PC-9 (cell line): ENCODE measurements around the gene COL4A1. TPM values are rescaled to one million over a fixed set of nuclear protein-coding genes. Genes with fewer than 3 reads are reported as not detected.

Experiments
- BruUV-seq: library from RNA; stranded (reverse); fragments of 400-500 nt; replicated peaks from 2 replicates; lab custom pipeline; 2021; lab: Mats Ljungman, UMichigan
- CTCF ChIA-PET: fragments of 300-600 bp; sonication (Branson Sonifier 250); formaldehyde crosslinking; loops from one replicate; lab custom pipeline; 2022; ENCODE audit warnings: antibody characterized with exemption; lab: Charles Lee
- POLR2A ChIA-PET: fragments of 300-600 bp; sonication (Branson Sonifier 250); formaldehyde crosslinking; loops from one replicate; lab custom pipeline; 2022; ENCODE audit warnings: antibody characterized with exemption; ENCODE audit not compliant: unreplicated experiment; lab: Charles Lee
- DNase-seq, 2 experiments: peaks; one replicate each; pipeline versions ENCODE4 v3.0.0 to v3.0.0-alpha.2; 2015 to 2022; ENCODE audit warnings: mixed read lengths in 1 of 2
- H2AFZ ChIP-seq: fragments of 200-600 bp; sonication (generic); 2 replicates; pipeline ENCODE4 v1.8.1; 2017; ENCODE audit warnings: antibody characterized with exemption
- H3F3A ChIP-seq: fragments of 200-600 bp; sonication (generic); 2 replicates; pipeline ENCODE4 v1.8.1; 2017; ENCODE audit warnings: antibody characterized with exemption, mild to moderate bottlenecking, low read depth; ENCODE audit not compliant: insufficient read depth
- H3K27ac ChIP-seq: fragments of 200-600 bp; sonication (generic); 2 replicates; pipeline ENCODE4 v1.6.1; 2016; ENCODE audit warnings: mixed run types
- H3K27me3 ChIP-seq: fragments of 200-600 bp; sonication (generic); 2 replicates; pipeline ENCODE4 v1.6.1; 2016; ENCODE audit warnings: low read depth, mixed run types; ENCODE audit not compliant: insufficient read depth
- H3K36me3 ChIP-seq: fragments of 200-600 bp; sonication (generic); 2 replicates; pipeline ENCODE4 v1.6.1; 2016; ENCODE audit warnings: low read depth, mixed run types
- H3K4me1 ChIP-seq: fragments of 200-600 bp; sonication (generic); replicated peaks from 2 replicates; pipeline ENCODE4 v1.6.1; 2016; ENCODE audit warnings: mixed run types; ENCODE audit not compliant: insufficient read depth
- H3K4me2 ChIP-seq: fragments of 200-600 bp; sonication (generic); 2 replicates; pipeline ENCODE4 v1.6.1; 2017; ENCODE audit warnings: mixed run types
- H3K4me3 ChIP-seq: fragments of 200-600 bp; sonication (generic); 2 replicates; pipeline ENCODE4 v1.6.1; 2016; ENCODE audit warnings: mixed run types
- H3K79me2 ChIP-seq: fragments of 200-600 bp; sonication (generic); 2 replicates; pipeline ENCODE4 v1.6.1; 2017; ENCODE audit warnings: low read depth, mixed run types
- H3K9me2 ChIP-seq: fragments of 200-600 bp; sonication (generic); 2 replicates; pipeline ENCODE4 v1.8.1; 2017; ENCODE audit warnings: mild to moderate bottlenecking; ENCODE audit not compliant: insufficient read depth
- H3K9me3 ChIP-seq: fragments of 200-600 bp; sonication (generic); 2 replicates; pipeline ENCODE4 v1.8.1; 2016; ENCODE audit warnings: low read depth; ENCODE audit not compliant: insufficient read depth
- H4K20me1 ChIP-seq: fragments of 200-600 bp; sonication (generic); 2 replicates; pipeline ENCODE4 v1.8.1; 2017; ENCODE audit not compliant: insufficient read depth
- EZH2 ChIP-seq: fragments of 200-600 bp; sonication (generic); IDR thresholded peaks from 2 replicates; pipeline ENCODE4 v1.8.0; 2017; ENCODE audit warnings: antibody characterized with exemption, low read depth
- intact Hi-C: fragments of 100-400 bp; cut with micrococcal nuclease; formaldehyde crosslinking; loops from one replicate; pipeline ENCODE4 v1.10.0; 2022; ENCODE audit not compliant: unreplicated experiment
- total RNA-seq: library from RNA; stranded (reverse); gene quantifications from 2 replicates; pipeline ENCODE4 v1.2.3, GENCODE V29; 2021
- TF ChIP-seq, protein P1 (sequence below): fragments of 200-600 bp; sonication (generic); conservative IDR thresholded peaks from 2 replicates; pipeline ENCODE4 v1.6.1; 2017; ENCODE audit warnings: mixed run types, antibody characterized with exemption, mild to moderate bottlenecking, moderate library complexity

COL4A1 gene
- total RNA-seq, 1 experiment from 2014 or later, result 24.5 TPM

DNA sequence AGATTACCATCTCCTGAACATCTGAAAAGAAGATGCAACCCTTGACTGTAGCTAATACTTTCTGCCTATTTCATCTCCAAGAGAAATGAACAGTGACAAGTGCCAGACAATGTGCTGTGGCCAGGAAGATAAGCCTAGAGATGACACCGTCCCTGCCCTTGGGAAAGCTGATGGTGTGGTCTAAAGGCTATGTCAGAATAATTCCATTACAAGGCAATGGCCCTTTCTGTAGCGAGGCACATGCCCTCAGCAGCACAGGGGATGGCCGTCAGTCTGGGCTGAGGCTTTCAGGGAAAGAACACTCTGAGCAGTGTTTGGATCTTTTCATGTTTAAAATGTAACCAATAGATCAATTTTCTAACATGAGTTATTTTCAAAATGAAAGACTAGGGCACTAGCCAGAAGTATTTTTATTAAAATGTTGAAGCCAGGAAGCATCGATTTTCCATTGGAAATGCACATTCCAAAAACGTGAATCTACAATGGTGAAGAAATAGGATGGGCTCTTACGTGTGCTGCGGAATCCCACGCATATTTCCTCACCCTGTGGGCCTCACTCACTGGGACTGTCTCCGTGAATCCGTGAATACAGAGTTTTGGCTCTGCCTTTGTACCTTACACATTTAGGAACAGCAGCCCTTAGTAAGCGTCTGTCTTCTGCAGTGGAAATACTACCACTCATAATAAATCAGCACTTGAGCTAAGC lies 22.0 kb downstream of the COL4A1 start:
- ChIA-PET POLR2A (no interaction called here), CTCF (no interaction called here)
- no peak overlapping the region for H3K4me3 ChIP-seq
- H3K4me1 ChIP-seq, result peaks cover 24% of the 10 kb centered on the region
- H3F3A ChIP-seq, result peaks cover 18% of the 10 kb centered on the region
- no TSS peak for BruUV-seq
- H3K9me2 ChIP-seq, result no peaks in the 10 kb centered on the region
- no peak for TF ChIP-seq EZH2
- TF ChIP-seq, protein P1, sequence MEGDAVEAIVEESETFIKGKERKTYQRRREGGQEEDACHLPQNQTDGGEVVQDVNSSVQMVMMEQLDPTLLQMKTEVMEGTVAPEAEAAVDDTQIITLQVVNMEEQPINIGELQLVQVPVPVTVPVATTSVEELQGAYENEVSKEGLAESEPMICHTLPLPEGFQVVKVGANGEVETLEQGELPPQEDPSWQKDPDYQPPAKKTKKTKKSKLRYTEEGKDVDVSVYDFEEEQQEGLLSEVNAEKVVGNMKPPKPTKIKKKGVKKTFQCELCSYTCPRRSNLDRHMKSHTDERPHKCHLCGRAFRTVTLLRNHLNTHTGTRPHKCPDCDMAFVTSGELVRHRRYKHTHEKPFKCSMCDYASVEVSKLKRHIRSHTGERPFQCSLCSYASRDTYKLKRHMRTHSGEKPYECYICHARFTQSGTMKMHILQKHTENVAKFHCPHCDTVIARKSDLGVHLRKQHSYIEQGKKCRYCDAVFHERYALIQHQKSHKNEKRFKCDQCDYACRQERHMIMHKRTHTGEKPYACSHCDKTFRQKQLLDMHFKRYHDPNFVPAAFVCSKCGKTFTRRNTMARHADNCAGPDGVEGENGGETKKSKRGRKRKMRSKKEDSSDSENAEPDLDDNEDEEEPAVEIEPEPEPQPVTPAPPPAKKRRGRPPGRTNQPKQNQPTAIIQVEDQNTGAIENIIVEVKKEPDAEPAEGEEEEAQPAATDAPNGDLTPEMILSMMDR, result no peak
- H4K20me1 ChIP-seq, result no peaks in the 10 kb centered on the region
- no peaks in the 10 kb centered on the region for H3K79me2 ChIP-seq
- no peaks in the 10 kb centered on the region for H3K27me3 ChIP-seq
- H3K36me3 ChIP-seq, result no peaks in the 10 kb centered on the region
- H2AFZ ChIP-seq, result no peak overlapping the region
- no peak for DNase-seq
- no peak overlapping the region for H3K27ac ChIP-seq
- H3K9me3 ChIP-seq, result no peaks in the 10 kb centered on the region
- intact Hi-C loops, result no loop called here
- no peak overlapping the region for H3K4me2 ChIP-seq

DNA sequence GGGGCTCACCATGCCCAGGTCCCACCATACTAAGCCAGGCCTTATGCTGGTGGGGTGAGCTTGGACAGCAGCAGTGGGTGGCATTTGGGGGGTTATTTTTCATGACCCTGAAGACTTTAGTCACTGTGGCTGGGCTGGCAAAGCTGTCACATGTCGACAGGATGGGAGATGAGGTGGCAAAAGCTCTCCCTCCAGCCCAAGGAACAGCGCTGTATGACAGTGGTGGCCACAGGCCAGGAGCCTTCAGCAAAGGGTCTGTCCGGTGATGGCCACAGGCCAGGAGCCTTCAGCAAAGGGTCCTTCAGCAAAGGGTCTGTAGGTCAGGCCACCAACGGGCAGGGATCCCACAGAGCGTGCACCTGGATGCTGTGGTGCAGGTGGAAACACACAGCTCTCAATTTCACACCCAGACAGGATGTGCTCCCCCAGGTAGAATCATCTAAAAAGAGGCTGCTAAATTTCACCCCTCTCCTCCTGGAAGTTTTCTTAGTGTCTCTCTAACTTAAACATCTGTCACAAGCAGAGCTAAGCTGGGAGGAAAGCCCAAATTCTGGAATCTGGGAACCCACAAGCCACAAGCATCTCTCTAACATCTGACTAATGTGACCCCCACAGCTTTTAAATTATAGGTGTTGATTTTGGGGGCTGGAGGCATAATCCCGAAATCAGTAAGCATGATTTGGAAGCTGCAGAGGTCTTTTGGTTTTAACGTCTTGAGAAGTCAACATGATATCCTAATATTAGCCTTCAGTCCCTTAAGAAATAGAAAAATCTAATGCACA lies 23.0 kb downstream of the COL4A1 start:
- H3K27ac ChIP-seq, result no peak overlapping the region
- H3K27me3 ChIP-seq, result no peaks in the 10 kb centered on the region
- DNase-seq, result no peak
- TF ChIP-seq, protein P1, result no peak
- TF ChIP-seq EZH2, result no peak
- H3K4me3 ChIP-seq, result no peak overlapping the region
- no peak overlapping the region for H2AFZ ChIP-seq
- no peaks in the 10 kb centered on the region for H4K20me1 ChIP-seq
- BruUV-seq, result no TSS peak
- no peaks in the 10 kb centered on the region for H3K9me2 ChIP-seq
- CTCF ChIA-PET, result no interaction called here
- H3K9me3 ChIP-seq, result no peaks in the 10 kb centered on the region
- H3F3A ChIP-seq, result peaks cover 18% of the 10 kb centered on the region
- intact Hi-C loops, result no loop called here
- no peak overlapping the region for H3K4me2 ChIP-seq
- no peaks in the 10 kb centered on the region for H3K79me2 ChIP-seq
- H3K36me3 ChIP-seq, result no peaks in the 10 kb centered on the region
- POLR2A ChIA-PET, result no interaction called here
- H3K4me1 ChIP-seq, result peaks cover 24% of the 10 kb centered on the region

DNA sequence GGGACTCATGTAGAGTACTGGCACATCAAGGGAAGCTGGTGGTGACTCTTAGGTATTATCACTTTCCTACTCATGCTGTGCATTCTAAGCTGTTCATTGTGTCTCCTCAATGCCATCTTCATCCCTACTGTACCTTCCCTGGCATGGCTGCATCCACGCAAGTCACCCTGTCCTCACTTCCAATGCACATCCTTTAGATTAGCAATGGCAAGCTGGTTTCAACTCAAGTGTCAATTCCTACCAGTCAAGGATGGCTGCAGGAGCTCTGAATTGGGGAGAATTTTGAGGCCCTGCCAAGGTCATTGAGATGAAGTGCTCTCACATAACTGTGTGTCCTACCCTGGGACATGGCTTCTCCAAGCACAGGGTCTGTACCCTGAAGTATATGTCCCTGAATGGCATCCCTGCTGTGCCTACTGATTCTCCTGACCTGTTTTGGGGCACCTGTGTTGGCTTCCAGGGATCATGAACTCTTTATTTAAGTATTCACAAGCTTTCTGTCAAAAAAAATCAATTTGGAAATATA lies 24.6 kb downstream of the COL4A1 start:
- H3K36me3 ChIP-seq, result no peaks in the 10 kb centered on the region
- DNase-seq, result no peak
- no peak overlapping the region for H3K4me2 ChIP-seq
- H3K9me3 ChIP-seq, result no peaks in the 10 kb centered on the region
- no peaks in the 10 kb centered on the region for H3K9me2 ChIP-seq
- H3K4me3 ChIP-seq, result no peak overlapping the region
- no peaks in the 10 kb centered on the region for H3K79me2 ChIP-seq
- no peaks in the 10 kb centered on the region for H4K20me1 ChIP-seq
- peaks cover 12% of the 10 kb centered on the region for H3F3A ChIP-seq
- H3K27me3 ChIP-seq, result no peaks in the 10 kb centered on the region
- ChIA-PET POLR2A (no interaction called here), CTCF (no interaction called here)
- H3K4me1 ChIP-seq, result peaks cover 33% of the 10 kb centered on the region
- no TSS peak for BruUV-seq
- H3K27ac ChIP-seq, result no peak overlapping the region
- no peak overlapping the region for H2AFZ ChIP-seq
- no peak for TF ChIP-seq EZH2
- TF ChIP-seq, protein P1, result no peak
- intact Hi-C loops, result no loop called here
